HepG2 (cell line): ENCODE measurements around the gene BTBD19. TPM values are rescaled to one million over a fixed set of nuclear protein-coding genes. Genes with fewer than 3 reads are reported as not detected.

ENCODE experiments used
- CEBPZ ChIP-seq: IDR thresholded peaks from 2 replicates; pipeline ENCODE4 v1.6.1; 2012; ENCODE audit warnings: low read length, improper control_type of control experiment
- DDIT3 ChIP-seq: sonication (generic); formaldehyde crosslinking; IDR thresholded peaks from 2 replicates; pipeline ENCODE4 v1.4.0; 2020; ENCODE audit warnings: mild to moderate bottlenecking, missing genetic modification reagents
- GATAD1 ChIP-seq: IDR thresholded peaks from 2 replicates; pipeline ENCODE4 v1.6.1; 2016; ENCODE audit warnings: missing genetic modification reagents, missing compliant biosample characterization
- GRHL1 ChIP-seq: sonication (generic); formaldehyde crosslinking; conservative IDR thresholded peaks from 2 replicates; pipeline ENCODE4 v1.8.0; 2022; ENCODE audit warnings: missing genetic modification reagents
- HMGXB3 ChIP-seq: sonication (generic); formaldehyde crosslinking; IDR thresholded peaks from 2 replicates; pipeline ENCODE4 v1.4.0; 2020; ENCODE audit warnings: missing genetic modification reagents, borderline replicate concordance
- MLX ChIP-seq: IDR thresholded peaks from 2 replicates; pipeline ENCODE4 v1.6.1; 2016
- MTA1 ChIP-seq: sonication (generic); formaldehyde crosslinking; IDR thresholded peaks from 2 replicates; pipeline ENCODE4 v1.4.0; 2020; ENCODE audit warnings: missing genetic modification reagents, mild to moderate bottlenecking, borderline replicate concordance
- NFE2L2 ChIP-seq: fragments of 150-350 bp; IDR thresholded peaks from 2 replicates; pipeline ENCODE4 v1.6.1; 2014; ENCODE audit warnings: low read length
- PLRG1 ChIP-seq: fragments of 450-650 bp; conservative IDR thresholded peaks from 2 replicates; pipeline ENCODE4 v1.6.1; 2016
- PLSCR1 ChIP-seq: sonication (generic); formaldehyde crosslinking; IDR thresholded peaks from 2 replicates; pipeline ENCODE4 v1.5.0; 2020; ENCODE audit warnings: missing genetic modification reagents, mild to moderate bottlenecking, borderline replicate concordance
- POLR2G ChIP-seq: fragments of 200-400 bp; formaldehyde crosslinking; IDR thresholded peaks from 2 replicates; pipeline ENCODE4 v1.6.1; 2018; ENCODE audit warnings: mild to moderate bottlenecking, low read depth, low read length, moderate library complexity
- PRMT3 ChIP-seq: sonication (generic); formaldehyde crosslinking; IDR thresholded peaks from 2 replicates; pipeline ENCODE4 v1.8.1; 2022; ENCODE audit warnings: low read depth, mild to moderate bottlenecking, moderate library complexity, missing genetic modification reagents, borderline replicate concordance
- ZNF280D ChIP-seq: sonication (generic); formaldehyde crosslinking; IDR thresholded peaks from 2 replicates; pipeline ENCODE4 v1.5.1; 2020; ENCODE audit warnings: mild to moderate bottlenecking, missing genetic modification reagents
- ZNF747 ChIP-seq: sonication (generic); formaldehyde crosslinking; IDR thresholded peaks from 2 replicates; pipeline ENCODE4 v1.8.1; 2023; ENCODE audit warnings: missing genetic modification reagents, mild to moderate bottlenecking, borderline replicate concordance
- polyA plus RNA-seq, 8 experiments: library from polyadenylated mRNA; depleted of rRNA in 3 of 8; stranded (reverse) in 7 of 8; unstranded in 1 of 8; fragments of >200 nt; fragmentation: Illumina TruSeq in 4 of 8; extraction: Trizol in 4 of 8; gene quantifications; 2 replicates each; pipeline versions ENCODE4 v1.2.1 to v1.2.3, GENCODE V29; 2011 to 2016; ENCODE audit warnings: low read depth in 4 of 8, missing spikeins in 1 of 8, mixed read lengths in 1 of 8; ENCODE audit not compliant: insufficient read depth in 1 of 8
- total RNA-seq, 5 experiments: library from RNA; depleted of rRNA; stranded (reverse); fragments of >200 nt; fragmentation: Illumina TruSeq; extraction: Trizol; gene quantifications; 2 replicates each; pipeline ENCODE4 v1.2.3, GENCODE V29; 2016; ENCODE audit warnings: low read depth in 1 of 5

Gene BTBD19
- total and polyA plus RNA-seq, 2 of the 13 experiments (the other 11 are each of a cell fraction or from before 2014, with no cell fraction given) = 2.7 to 6.7 TPM

- no peak for TF ChIP-seq MLX (CRISPR knock-in tag)
- peak; percentile 59 for TF ChIP-seq POLR2G
- TF ChIP-seq CEBPZ = no peak
- no peak for TF ChIP-seq NFE2L2
- no peak for TF ChIP-seq ZNF747 (CRISPR knock-in tag)
- TF ChIP-seq PLRG1 = no peak
- no peak for TF ChIP-seq MTA1 (CRISPR knock-in tag)
- TF ChIP-seq ZNF280D (CRISPR knock-in tag) = no peak
- TF ChIP-seq GRHL1 = no peak
- no peak for TF ChIP-seq DDIT3 (CRISPR knock-in tag)
- no peak for TF ChIP-seq GATAD1 (CRISPR knock-in tag)
- TF ChIP-seq PLSCR1 = no peak
- TF ChIP-seq HMGXB3 (CRISPR knock-in tag) = no peak
- TF ChIP-seq PRMT3 (CRISPR knock-in tag) = 0 out of 2 replicates have a peak, but pooled peaks have one; percentile 1
These were observed 27.7 kb upstream of the BTBD19 start (continued) for GRCh38 chr1:44780583-44781121.
